ENCODE results near the gene RNPC3. TPM values are rescaled to one million over a fixed set of nuclear protein-coding genes. Genes with fewer than 3 reads are reported as not detected.

Gene RNPC3
- total and polyA plus RNA-seq, 2 of the 8 experiments (the other 6 are each of a cell fraction or from before 2014, with no cell fraction given), result 10.9 to 12.8 TPM

GRCh38 chr1:103523346-103523745 lies 2.2 kb upstream of the RNPC3 start (continued):
- TF ChIP-seq CHD7 (IDR thresholded peaks at IDR 0.05; ENCODE audit: insufficient replicate concordance, low read length) (no peak), NANOG (IDR thresholded peaks at IDR 0.05; ENCODE audit: insufficient read depth, low read depth, low read length, poor library complexity, severe bottlenecking) (no peak)

Data from H1 (cell line).